GM21528 (cell line): ENCODE data around the gene PIBF1.

Experiments
- ATAC-seq: cut with Tn5 transposase; IDR thresholded peaks from one replicate; pipeline ENCODE4 v1.9.1; 2021; ENCODE audit warnings: mild to moderate bottlenecking, moderate library complexity; ENCODE audit not compliant: unreplicated experiment, low FRiP score

PIBF1 gene

DNA sequence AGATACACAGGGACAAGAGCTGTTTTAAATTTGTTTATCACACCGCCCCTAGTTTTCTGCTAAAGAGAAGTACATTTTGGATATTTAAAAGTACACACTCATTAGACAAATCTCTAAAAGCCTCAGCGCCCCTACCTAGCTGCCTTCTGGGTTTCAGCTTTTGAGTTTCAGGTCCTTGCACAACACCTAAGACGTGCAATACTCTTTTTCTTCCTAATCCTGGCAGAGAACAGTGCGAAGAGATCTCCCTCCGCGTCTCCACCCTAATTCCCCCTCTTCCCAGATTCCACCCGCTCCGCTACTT, 276.5 kb downstream of the PIBF1 start:
- peak; percentile 24 for ATAC-seq

- ATAC-seq: peak; percentile 97
These were observed 277.0 kb downstream of the PIBF1 start, which contains the start of gene KLF5 for GRCh38 chr13:73058736-73059459. KLF5 (plus strand) TSS chr13:73059005; CDS start chr13:73059328, 323 bp downstream.

- ATAC-seq: peak; percentile 52
These were observed 277.7 kb downstream of the PIBF1 start for GRCh38 chr13:73059460-73060250.

- ATAC-seq: no peak
These were observed 278.6 kb downstream of the PIBF1 start for GRCh38 chr13:73060251-73061160.

DNA sequence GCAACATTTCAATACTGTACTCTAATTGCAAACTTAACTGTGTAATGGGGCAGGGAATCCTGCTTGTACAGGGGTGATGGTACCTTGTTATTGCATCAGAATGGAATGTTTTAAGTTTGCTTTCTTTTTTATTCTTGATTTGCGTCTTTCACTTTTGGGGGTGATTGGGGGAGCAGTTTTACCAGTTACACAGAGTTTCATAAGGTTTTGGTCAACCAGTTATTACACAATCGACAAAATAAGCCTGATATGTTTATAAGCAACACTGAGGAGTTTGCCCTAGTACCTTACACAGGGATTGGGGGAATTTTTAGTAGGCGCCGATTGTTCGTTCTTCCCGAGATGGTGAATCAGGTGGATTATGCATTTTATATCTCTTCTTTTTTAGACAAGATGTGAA, 279.5 kb downstream of the PIBF1 start:
- ATAC-seq: no peak

DNA sequence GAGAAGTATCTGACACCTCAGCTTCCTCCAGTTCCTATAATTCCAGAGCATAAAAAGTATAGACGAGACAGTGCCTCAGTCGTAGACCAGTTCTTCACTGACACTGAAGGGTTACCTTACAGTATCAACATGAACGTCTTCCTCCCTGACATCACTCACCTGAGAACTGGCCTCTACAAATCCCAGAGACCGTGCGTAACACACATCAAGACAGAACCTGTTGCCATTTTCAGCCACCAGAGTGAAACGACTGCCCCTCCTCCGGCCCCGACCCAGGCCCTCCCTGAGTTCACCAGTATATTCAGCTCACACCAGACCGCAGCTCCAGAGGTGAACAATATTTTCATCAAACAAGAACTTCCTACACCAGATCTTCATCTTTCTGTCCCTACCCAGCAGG, 279.9 kb downstream of the PIBF1 start:
- no peak for ATAC-seq

- ATAC-seq: no peak
These were observed 280.5 kb downstream of the PIBF1 start for GRCh38 chr13:73062468-73062867.

DNA sequence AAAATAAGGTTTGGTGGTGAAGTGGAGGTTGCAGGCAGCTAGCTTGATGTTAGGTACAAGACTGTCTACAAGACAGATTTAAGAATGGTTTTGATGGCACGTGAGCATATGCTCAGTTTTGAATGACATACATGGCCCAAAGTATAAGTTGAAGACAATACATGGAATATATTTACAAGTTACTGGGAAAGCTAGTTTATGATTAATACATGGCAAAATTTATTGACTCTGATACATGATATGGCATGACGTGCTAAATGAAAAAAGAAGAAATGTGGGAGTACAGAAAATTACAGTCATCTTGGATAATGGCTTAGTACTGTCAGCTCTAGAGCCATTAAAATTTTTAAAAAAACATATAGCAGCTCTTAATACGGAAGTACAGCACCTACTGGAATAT, 281.2 kb downstream of the PIBF1 start:
- ATAC-seq: no peak

DNA sequence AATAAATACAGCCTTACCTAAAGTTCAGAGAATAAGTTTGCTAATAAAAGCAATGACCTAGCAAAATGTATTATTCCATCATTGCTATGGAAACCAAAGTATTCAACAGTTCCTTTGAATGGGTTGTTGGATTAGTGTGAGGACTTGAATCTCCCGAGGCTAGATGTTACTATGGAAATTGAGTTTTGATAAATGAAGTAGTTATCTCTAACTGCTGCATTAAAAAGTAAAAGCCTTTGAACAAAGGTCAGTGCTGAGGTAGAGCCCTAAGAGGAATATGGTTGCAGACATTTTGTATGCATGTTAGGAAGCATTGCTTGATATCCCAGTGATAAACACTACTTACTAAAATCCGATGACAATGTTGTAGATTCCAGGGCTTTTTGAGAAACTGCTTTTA, 283.1 kb downstream of the PIBF1 start:
- ATAC-seq: no peak

- no peak for ATAC-seq
These were observed 283.9 kb downstream of the PIBF1 start for GRCh38 chr13:73065665-73066340.
